NCI-H1092 treated with DMSO at 0.1 percent for 48 hours (cell line): ENCODE data around the gene ENTPD1.
"Not testable (repeated sequence)": the region's sequence is repeated elsewhere in the genome, so short reads cannot be mapped to it uniquely, and the experiment has no call there.

ENCODE experiments used
- DNase-seq: peaks from one replicate; lab custom pipeline; 2025; lab: John Stamatoyannopoulos, UW

ENTPD1 gene

DNA sequence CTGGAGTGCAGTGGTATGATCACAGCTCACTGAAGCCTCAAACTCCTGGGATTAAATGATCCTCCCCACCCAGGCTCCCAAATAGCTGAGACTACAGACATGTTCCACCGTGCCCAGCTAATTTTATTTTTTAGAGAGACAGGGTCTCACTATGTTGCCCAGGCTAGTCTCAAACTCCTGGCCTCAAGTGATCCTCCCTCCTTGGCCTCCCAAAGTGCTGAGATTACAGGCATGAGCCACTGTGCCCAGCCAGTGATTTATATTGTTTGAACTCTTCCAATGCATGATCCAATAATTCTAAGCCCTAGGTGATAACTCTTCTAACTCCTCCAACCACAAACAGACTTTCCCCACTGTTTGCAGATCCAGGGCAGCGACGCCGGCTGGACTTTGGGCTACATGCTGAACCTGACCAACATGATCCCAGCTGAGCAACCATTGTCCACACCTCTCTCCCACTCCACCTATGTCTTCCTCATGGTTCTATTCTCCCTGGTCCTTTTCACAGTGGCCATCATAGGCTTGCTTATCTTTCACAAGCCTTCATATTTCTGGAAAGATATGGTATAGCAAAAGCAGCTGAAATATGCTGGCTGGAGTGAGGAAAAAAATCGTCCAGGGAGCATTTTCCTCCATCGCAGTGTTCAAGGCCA, 110.0 kb downstream of the ENTPD1 start:
- DNase-seq: no peak

DNA sequence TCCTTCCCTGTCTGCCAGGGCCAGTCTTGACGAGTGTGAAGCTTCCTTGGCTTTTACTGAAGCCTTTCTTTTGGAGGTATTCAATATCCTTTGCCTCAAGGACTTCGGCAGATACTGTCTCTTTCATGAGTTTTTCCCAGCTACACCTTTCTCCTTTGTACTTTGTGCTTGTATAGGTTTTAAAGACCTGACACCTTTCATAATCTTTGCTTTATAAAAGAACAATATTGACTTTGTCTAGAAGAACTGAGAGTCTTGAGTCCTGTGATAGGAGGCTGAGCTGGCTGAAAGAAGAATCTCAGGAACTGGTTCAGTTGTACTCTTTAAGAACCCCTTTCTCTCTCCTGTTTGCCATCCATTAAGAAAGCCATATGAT, 110.5 kb downstream of the ENTPD1 start:
- DNase-seq: no peak

DNA sequence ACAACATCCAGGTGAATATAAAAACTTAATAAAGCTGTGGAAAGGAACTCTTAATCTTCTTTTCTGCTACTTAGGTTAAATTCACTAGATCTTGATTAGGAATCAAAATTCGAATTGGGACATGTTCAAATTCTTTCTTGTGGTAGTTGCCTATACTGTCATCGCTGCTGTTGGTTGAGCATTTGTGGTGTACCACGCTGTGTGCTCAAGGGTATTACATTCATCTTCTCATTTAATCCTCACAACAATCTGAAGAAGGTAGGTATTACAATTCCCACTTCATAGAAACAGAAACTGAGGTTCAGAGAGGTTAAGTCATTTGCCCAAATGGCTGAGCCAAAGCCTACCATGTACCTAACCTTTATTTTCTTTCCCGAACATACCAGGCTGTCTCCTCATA, 111.9 kb downstream of the ENTPD1 start:
- DNase-seq: no peak

DNA sequence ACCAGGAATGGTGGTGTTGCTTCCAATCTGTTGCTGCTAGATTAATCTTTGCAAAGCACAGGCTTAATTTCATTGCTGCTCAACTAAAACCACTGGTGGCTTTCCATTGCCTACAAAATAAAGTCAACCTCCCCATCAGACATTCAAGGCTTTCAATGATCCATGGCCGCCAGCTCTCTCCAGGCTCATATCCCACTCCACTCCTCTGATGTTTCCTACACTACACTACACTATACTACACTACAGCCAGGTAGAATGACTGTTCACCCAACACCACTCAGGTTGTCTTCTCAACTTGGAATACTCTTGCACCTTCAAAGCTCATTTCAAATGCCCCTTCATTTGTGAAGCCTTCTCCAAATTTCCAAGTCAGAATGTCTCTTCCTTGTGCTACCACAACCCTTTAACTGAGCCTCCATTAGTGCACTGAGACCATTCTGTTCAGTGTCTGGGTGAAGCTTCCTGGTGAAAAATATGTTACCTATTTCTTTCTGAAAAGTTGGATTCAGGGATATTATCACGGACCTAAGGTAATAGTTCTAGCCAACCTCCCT, 116.3 kb downstream of the ENTPD1 start:
- DNase-seq: no peak

DNA sequence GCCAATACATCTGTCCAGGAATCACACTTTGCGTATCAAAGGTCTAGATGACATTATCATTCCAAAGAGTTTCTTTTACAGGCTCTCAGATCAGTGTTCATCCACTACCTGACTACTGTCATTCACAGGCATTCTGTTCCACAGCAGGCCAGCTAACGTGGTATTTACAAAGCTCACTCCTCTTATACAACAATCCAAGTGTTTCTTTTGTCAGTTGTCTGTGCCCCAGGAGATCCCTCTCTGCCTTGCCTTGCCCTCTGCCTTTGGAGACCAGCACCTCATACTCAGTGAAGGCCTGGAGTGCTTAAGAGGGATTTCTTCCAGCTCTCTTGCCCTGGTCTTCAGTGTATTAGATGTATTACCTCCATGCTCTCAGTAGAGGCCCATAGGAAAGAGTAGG, 117.2 kb downstream of the ENTPD1 start:
- DNase-seq: no peak

DNA sequence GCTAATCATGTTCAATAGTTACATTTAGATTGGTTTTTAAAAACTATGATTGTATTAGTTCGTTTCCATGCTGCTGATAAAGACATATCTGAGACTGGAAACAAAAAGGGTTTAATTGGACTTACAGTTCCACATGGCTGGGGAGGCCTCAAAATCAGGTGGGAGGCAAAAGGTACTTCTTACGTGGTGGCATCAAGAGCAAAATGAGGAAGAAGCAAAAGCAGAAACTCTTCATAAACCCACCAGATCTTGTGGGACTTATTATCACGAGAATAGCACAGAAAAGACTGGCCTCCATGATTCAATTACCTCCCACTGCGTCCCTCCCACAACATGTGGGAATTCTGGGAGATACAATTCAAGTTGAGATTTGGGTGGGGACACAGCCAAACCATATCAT, 117.7 kb downstream of the ENTPD1 start:
- no peak for DNase-seq

DNA sequence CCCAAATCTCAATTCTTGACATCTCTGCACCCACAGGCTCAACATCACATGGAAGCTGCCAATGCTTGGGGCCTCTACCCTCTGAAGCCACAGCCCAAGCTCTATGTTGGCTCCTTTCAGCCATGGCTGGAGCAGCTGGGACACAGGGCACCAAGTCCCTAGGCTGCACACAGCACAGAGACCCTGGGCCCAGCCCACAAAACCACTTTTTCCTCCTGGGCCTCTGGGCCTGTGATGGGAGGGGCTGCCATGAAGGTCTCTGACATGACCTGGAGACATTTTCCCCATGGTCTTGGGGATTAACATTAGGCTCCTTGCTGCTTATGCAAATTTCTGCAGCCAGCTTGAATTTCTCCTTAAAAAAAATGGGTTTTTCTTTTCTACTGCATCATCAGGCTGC, 118.8 kb downstream of the ENTPD1 start:
- DNase-seq: not testable (repeated sequence)

DNA sequence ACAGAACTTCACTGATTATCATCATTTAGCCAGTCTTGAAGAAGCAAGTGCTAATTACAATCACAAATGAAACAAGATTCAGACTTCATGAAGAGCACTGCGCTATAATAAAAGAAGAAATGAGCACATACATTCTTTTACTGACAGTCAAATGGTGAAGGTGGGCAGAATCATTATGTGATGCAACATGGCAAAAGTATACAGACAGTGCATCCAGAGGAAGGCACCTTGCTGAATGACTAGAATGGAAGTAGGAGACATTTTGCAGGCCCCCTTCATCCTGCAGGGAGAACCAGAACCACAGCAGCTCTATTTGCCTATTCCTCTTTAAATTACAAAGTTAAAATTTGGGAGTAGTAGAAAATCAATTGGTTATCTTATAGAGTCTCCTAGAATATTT, 120.8 kb downstream of the ENTPD1 start:
- no peak for DNase-seq

DNA sequence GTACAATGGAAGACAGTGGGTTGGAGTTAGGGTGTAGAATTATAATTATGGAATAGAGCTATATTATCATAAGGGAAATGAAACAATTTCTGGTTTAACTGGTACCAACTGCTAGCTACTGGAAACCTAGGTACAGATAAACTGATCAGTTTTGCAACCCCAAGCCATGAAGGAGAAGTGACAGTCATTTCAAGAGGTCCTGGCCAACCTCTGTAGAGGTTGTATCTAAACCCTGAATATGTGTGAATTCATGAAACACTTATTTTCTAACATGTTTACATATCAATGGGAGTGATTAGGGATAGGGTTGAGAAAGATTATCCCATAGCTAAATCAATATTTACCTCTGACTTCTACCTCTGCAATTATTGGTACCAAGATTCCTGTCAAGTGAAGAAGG, 121.9 kb downstream of the ENTPD1 start:
- no peak for DNase-seq

DNA sequence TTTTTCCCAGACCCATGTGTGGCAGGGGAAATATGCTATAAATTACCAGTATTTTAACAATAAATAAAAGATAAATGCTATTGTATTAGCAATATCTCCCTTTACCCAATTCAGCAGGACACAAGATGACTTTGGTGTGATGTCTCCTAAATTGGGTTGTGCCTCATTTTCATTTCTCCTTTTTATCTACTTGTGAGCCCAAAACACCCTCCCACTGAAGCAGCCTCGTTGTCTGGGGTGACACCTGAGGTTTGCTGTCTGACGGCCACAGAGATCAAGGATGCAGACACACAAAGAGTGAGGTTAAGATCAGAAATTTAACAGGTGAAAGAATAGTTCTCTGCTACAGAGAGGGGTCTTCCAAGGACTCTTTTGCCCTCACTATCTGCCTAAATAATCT, 124.7 kb downstream of the ENTPD1 start:
- DNase-seq: no peak

DNA sequence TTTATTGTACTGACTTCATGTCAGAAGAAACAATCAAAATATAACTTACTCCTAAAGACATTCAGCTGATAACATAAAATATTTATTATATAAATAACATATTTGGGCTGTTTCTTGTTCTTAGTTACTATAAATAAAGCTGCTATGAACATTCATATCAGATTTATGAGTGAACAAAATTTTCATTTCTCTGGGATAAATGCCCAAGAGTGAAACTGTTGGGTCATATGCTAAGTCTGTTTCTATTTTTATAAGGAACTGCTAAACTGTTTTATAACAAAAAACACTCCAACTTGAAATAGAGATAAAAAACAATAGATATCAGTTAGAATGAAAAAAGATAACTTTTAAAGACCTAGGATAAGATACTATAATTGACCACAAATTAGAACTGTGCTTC, 125.4 kb downstream of the ENTPD1 start:
- DNase-seq: no peak

DNA sequence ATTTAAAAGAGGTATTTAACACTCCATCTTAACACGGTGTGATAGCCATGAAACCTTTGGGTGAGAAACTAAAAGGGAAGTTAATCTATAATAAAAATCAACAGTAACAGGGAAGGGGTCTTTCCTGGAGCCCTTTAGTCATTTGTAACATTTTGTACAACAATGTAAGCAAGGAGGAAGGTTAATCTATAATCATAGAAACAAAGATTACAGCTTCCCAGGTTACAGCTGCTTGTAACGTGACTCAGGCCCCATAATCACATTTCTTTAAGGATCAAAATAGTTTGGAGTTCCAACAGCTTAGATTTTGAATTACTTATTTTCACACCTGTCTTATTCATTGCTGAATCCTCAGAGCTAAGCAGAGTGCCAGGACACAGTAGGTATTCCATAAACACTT, 133.9 kb downstream of the ENTPD1 start:
- DNase-seq: no peak

DNA sequence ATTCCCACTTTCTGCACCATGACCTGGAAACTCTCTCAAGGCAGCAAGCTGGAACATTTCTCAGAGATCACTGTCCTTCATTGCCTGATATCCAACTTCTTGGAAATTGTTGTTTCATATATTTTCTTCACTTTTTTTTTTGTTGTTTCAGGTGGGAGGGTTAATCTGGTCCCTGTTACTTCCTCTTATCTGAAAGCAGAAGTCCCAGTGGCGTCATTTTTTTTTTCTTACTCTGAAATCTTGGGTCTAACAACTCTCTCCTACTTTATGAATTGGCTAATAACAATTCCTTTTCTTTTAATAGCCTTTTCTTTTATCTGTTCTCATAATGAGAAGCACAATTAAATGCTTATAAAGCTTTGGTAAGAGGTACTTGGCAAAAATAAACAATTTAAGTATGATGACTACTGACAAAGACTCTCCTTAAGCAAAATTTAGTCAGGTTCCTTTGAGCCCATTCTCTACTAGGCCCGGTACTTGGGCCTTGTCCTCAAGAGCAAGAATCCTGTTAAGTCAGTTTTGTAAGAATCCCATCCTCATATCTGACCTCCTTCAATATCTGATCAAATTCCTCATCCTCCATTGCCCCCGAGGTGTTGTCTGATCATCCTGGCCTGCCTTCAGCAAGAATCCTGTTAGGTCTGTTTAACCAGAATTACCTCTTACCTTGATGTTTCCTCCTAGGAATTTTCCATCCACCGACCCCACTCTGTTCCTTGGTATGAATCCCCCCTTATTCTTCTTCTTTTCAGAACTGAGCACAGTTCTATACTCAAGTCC, 140.3 kb downstream of the ENTPD1 start:
- DNase-seq: no peak

DNA sequence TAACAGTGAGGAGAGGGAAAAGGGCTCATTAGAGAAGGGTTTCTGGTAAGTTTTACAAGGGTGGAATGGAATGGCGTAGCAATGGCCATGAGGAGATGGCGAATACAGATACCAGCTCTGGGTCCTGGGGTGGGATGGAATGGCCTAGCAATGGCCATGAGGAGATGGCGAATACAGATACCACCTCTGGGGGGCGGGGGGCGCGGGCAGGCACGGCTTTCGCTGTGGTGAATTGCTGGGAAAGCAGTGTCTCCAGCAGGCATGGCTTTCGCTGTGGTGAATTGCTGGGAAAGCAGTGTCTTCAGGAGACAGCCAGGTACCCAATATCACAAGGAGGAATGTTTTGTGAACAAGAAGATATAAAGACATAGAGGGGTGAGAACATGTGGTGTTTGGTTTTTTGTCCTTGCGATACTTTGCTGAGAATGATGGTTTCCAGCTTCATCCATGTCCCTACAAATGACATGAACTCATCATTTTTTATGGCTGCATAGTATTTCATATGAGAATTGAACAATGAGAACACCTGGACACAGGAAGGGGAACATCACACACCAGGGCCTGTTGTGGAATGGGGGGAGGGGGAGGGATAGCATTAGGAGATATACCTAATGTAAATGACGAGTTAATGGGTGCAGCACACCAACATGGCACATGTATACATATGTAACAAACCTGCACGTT, 150.1 kb downstream of the ENTPD1 start:
- not testable (repeated sequence) for DNase-seq

DNA sequence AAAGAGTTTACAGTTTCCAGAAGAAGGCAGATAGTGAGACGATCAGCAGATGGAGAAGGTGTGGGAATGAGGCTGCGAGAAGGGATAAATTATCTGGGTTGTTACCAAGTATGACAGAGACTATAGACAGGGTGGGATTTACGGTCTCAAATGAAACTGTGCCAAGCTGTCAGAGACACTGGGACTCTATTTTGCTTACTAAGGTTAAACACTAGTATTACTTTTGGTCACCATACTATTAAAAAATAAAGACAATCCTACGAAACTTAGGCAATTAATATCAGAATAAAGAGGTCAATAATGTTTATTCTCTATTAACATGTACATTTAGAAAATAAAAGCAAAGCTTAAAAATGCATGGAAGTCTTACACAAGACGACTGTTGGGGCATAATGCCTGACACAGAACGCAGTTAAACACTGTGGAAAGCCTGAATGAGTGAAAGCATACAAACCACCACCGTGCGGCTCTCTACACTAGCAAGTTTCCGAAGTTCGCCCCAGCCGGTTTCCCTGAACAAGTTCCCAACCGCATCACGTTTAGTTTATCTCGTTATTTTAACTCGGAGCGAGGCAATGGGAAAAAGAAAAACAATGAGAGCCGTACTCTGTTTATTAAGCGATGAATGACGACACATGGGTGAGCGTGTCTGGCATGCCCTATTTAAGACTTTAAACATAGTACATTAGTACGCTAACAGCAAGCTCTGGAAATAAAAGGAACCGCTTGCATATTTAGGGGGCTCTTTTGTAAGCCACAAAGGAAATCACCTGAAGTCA, 150.9 kb downstream of the ENTPD1 start:
- DNase-seq: peak; percentile 28

DNA sequence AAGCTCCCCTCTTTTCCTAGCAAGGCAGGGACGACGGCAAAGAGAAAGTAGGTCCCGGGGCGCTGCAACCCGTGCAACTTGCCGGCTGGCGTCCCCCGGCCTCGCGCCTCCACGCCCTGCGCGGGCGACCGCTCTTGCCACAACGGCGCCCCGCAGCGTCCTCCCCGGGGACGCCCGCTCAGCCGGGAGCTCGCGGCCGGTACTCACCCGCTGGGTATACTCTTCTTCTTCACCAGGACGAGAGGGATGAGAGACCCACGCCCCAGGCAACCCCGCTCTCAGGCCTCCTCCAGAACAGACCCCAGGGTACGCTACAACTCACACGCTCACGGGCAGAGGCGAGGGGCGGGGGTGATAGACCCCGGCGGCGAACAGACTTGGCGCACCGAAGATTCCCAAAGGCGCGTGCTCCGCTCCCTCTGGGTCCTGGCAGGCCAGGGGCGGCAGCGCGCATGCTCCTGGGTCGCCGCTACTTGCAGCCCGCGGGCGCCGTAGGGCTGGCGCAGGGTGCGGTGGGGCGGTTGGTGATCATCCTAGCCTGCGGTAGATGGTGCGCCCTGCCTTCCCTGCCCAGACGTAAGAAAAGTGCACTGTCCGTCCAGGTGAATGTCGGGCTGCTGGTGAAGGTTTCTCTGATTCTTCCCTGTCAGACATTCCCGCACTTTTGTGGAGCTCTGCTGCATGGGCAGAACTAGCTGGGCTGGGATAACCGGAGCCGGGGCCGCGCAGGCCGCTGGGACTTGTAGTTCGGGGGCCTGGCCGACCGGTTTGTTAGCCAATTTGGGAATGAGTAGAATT, 151.7 kb downstream of the ENTPD1 start, which contains the start of gene CC2D2B:
Gene CC2D2B, plus strand, starts transcription at position 520 of the 798 bp plus-strand sequence. CDS start 3,349 bp downstream, outside the sequence.
- DNase-seq: peak; percentile 77

DNA sequence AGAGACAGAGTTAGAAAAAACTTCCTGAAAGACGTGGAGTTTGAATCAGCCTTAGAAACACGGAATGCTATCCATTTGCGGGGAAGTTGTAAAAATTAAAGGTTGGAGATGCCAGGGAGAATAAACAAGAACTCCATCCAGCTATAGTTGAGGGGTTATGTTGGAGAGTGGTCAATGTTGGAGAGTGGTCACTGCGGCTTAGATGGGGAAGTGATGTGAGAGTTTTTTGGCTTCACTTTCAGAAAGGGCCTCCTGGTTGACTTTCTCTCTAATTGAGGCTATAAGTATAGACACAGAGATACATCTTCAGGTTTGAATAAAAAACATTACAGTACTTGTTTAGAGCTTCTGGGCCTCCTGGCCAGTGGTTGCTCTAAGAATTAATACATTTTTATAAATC, 152.5 kb downstream of the ENTPD1 start:
- DNase-seq: no peak

DNA sequence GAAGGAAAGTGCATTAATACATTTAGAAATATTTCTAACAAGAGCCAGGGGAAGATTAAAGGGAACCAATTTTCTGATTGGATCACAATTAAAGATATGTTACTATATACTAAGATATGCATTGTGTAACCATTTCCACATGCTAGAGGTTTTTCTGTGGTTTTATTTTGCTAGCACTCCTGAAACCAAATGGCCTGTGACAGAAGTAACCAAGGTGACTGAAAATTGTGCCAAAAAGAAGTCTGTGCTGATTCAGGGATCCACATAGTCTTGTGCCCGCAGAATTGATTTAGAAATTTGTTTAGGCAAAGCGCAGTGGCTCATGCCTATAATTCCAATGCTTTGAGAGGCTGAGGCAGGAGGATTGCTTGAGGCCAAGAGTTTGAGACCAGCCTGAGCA, 153.6 kb downstream of the ENTPD1 start:
- DNase-seq: no peak

DNA sequence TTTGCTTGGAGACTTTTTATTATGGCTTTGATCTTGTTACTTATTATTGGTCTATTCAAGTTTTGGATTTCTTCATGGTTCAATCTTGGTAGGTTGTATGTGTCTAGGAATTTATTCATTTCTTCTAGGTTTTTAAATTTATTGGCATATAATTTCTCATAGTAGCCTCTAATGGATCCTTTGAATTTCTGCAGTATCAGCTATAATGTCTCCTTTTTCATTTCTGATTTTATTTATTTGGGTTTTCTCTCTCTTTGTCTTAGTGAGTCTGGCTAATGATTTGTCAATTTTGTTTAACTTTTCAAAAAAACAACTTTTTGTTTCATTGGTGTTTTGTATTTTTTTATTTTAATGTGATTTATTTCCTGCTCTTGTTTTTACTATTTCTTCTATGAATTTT, 160.1 kb downstream of the ENTPD1 start:
- DNase-seq: not testable (repeated sequence)
